K562 (cell line): Measurements from ENCODE around the gene MYH9. TPM values are rescaled to one million over a fixed set of nuclear protein-coding genes. Genes with fewer than 3 reads are reported as not detected.

Experiments used
- ATF7 ChIP-seq: fragments of 450-650 bp; IDR thresholded peaks from 2 replicates; pipeline ENCODE4 v1.7.1; 2014; ENCODE audit warnings: mild to moderate bottlenecking, moderate library complexity
- BRF2 ChIP-seq: IDR thresholded peaks from 3 replicates; pipeline ENCODE4 v1.6.1; 2011; ENCODE audit warnings: borderline replicate concordance, mild to moderate bottlenecking; ENCODE audit not compliant: insufficient read length, insufficient read depth
- CBFA2T3 ChIP-seq: fragments of 450-650 bp; IDR thresholded peaks from 2 replicates; pipeline ENCODE4 v1.6.1; 2017
- CBX3 ChIP-seq, 2 experiments: IDR thresholded peaks; 1 replicate in 1 of 2; 2 replicates in 1 of 2; pipeline ENCODE4 v1.6.1; 2012; ENCODE audit warnings: inconsistent platforms in 2 of 2, low read length in 2 of 2, borderline replicate concordance in 1 of 2, control low read depth in 1 of 2
- FOXP1 ChIP-seq: sonication (generic); formaldehyde crosslinking; IDR thresholded peaks from 2 replicates; pipeline ENCODE4 v1.8.0; 2022; ENCODE audit warnings: mild to moderate bottlenecking, missing genetic modification reagents
- HEY1 ChIP-seq: fragments of 250-450 bp; sonication (Bioruptor Pico); IDR thresholded peaks from 2 replicates; pipeline ENCODE4 v1.5.0; 2020; ENCODE audit warnings: mild to moderate bottlenecking, moderate library complexity, borderline replicate concordance
- IFI16 ChIP-seq: fragments of 250-450 bp; sonication (Bioruptor Pico); IDR thresholded peaks from 2 replicates; pipeline ENCODE4 v2.1.2; 2022; ENCODE audit warnings: mild to moderate bottlenecking, inconsistent platforms
- MBD1 ChIP-seq: fragments of 250-450 bp; sonication (Bioruptor Pico); IDR thresholded peaks from 2 replicates; pipeline ENCODE4 v1.8.0; 2022; ENCODE audit warnings: inconsistent platforms
- NFRKB ChIP-seq: fragments of 450-650 bp; IDR thresholded peaks from 2 replicates; pipeline ENCODE4 v1.6.1; 2016; ENCODE audit warnings: low read depth
- RB1 ChIP-seq: fragments of 450-650 bp; IDR thresholded peaks from 2 replicates; pipeline ENCODE4 v1.6.1; 2017; ENCODE audit warnings: low read depth, mild to moderate bottlenecking
- RBM17 ChIP-seq: fragments of 200-400 bp; formaldehyde crosslinking; IDR thresholded peaks from 2 replicates; pipeline ENCODE4 v1.6.1; 2017; ENCODE audit warnings: low read depth, mild to moderate bottlenecking, low read length, borderline replicate concordance
- SP2 ChIP-seq: IDR thresholded peaks from 2 replicates; pipeline ENCODE4 v1.6.1; 2011; ENCODE audit warnings: mild to moderate bottlenecking, low read depth, low read length, moderate library complexity; ENCODE audit not compliant: poor library complexity, severe bottlenecking; ENCODE audit errors: extremely low read depth
- TCF7L2 ChIP-seq: fragments of 150-350 bp; IDR thresholded peaks from 2 replicates; pipeline ENCODE4 v1.6.1; 2016; ENCODE audit warnings: low read depth, mild to moderate bottlenecking, low read length, moderate library complexity
- TEAD1 ChIP-seq, 2 experiments: fragments of 450-650 bp in 1 of 2; sonication (generic) in 1 of 2; formaldehyde crosslinking; IDR thresholded peaks; 2 replicates each; pipeline versions ENCODE4 v1.4.0 to v1.8.0; 2020 to 2022; ENCODE audit warnings: mild to moderate bottlenecking in 2 of 2, missing genetic modification reagents in 1 of 2
- ZFP1 ChIP-seq: fragments of 450-650 bp; formaldehyde crosslinking; IDR thresholded peaks from 2 replicates; pipeline ENCODE4 v1.4.0; 2020; ENCODE audit warnings: mild to moderate bottlenecking, mixed read lengths
- ZNF212 ChIP-seq: fragments of 450-650 bp; formaldehyde crosslinking; IDR thresholded peaks from 2 replicates; pipeline ENCODE4 v1.4.0; 2020; ENCODE audit warnings: mild to moderate bottlenecking
- ZNF318 ChIP-seq, 2 experiments: fragments of 450-650 bp; IDR thresholded peaks; 2 replicates each; pipeline ENCODE4 v1.6.1; 2016; ENCODE audit warnings: mild to moderate bottlenecking in 2 of 2, borderline replicate concordance in 1 of 2, low read depth in 1 of 2, moderate library complexity in 1 of 2
- polyA plus RNA-seq, 8 experiments: library from polyadenylated mRNA; depleted of rRNA in 4 of 8; stranded (reverse) in 5 of 8; unstranded in 3 of 8; fragments of >200 nt; fragmentation: Nextera tagmentation in 2 of 8; fragmentation: Illumina TruSeq in 1 of 8; extraction: Ambion mirVana in 2 of 8; extraction: Trizol in 1 of 8; gene quantifications; 2 replicates each; pipeline versions ENCODE4 v1.2.1 to v1.2.3, GENCODE V29; 2011 to 2014; ENCODE audit warnings: inconsistent platforms in 1 of 8, missing spikeins in 1 of 8
- total RNA-seq, 7 experiments: library from RNA; depleted of rRNA in 6 of 7; stranded (reverse); fragments of >200 nt in 6 of 7; fragmentation: Illumina TruSeq in 2 of 7; extraction: Trizol in 2 of 7; gene quantifications; 2 replicates each; pipeline versions ENCODE4 v1.2.1 to v1.2.3, GENCODE V29; 2011 to 2021; ENCODE audit warnings: low replicate concordance in 1 of 7

The MYH9 gene
- total and polyA plus RNA-seq, 9 of the 15 experiments (the other 6 are each of a cell fraction or from before 2014, with no cell fraction given): 0.71 to 111 (median 24.6) TPM

GRCh38 chr22:36425977-36426523 is 38.3 kb upstream of the MYH9 start (continued):
- TF ChIP-seq SP2 (no peak), NFRKB (peak; percentile 45), ZNF212 (CRISPR knock-in tag) (no peak), BRF2 (no peak), CBFA2T3 (peak; percentile 40; the same call in 1 of the 2 replicates), RB1 (no peak), HEY1 (CRISPR knock-in tag) (no peak), ATF7 (no peak), CBX3 (IDR thresholded peaks at IDR 0.05; ENCODE audit: borderline replicate concordance in 1 of 2, low read length in 2 of 2) (no peak), ZFP1 (no peak), IFI16 (CRISPR knock-in tag) (no peak), TEAD1 (CRISPR knock-in tag; IDR thresholded peaks at IDR 0.05) (no peak), FOXP1 (CRISPR knock-in tag) (no peak), TCF7L2 (no peak), RBM17 (no peak), MBD1 (CRISPR knock-in tag) (no peak), ZNF318 (IDR thresholded peaks at IDR 0.05; ENCODE audit: borderline replicate concordance in 1 of 2, low read depth in 1 of 2) (peak in 1 of 2 experiments; percentile 37; a peak in 1 of 4 replicates)
